Kasumi-1 (cell line): ENCODE measurements around the gene KRT3.
"Not testable (repeated sequence)": the region's sequence is repeated elsewhere in the genome, so short reads cannot be mapped to it uniquely, and the experiment has no call there.

Source experiments
- DNase-seq, 2 experiments: peaks; one replicate each; lab custom pipeline; 2025; lab: John Stamatoyannopoulos, UW

KRT3 gene

GRCh38 chr12:52781399-52782082, 14.4 kb downstream of the KRT3 start:
- DNase-seq: no peak

GRCh38 chr12:52779914-52780313, 16.0 kb downstream of the KRT3 start:
- DNase-seq: no peak

- no peak for DNase-seq
These were observed 17.1 kb downstream of the KRT3 start for GRCh38 chr12:52778833-52779232.

- DNase-seq: no peak
These were observed 18.4 kb downstream of the KRT3 start for GRCh38 chr12:52777566-52777965.

GRCh38 chr12:52776913-52777395, 19.0 kb downstream of the KRT3 start, which contains the start of gene KRT76:
Gene KRT76 (minus strand): TSS chr12:52777345. CDS start chr12:52777291, 54 bp downstream.
- no peak for DNase-seq

GRCh38 chr12:52776435-52776834, 19.5 kb downstream of the KRT3 start:
- no peak for DNase-seq

GRCh38 chr12:52774629-52775250, 21.2 kb downstream of the KRT3 start:
- no peak for DNase-seq

GRCh38 chr12:52772772-52773171, 23.1 kb downstream of the KRT3 start:
- DNase-seq: no peak

GRCh38 chr12:52772188-52772587, 23.7 kb downstream of the KRT3 start:
- DNase-seq: no peak

GRCh38 chr12:52771505-52771904, 24.4 kb downstream of the KRT3 start:
- no peak for DNase-seq

- no peak for DNase-seq
These were observed 24.8 kb downstream of the KRT3 start for GRCh38 chr12:52771088-52771487.

- no peak for DNase-seq
These were observed 26.0 kb downstream of the KRT3 start for GRCh38 chr12:52769946-52770345.

GRCh38 chr12:52769354-52769753, 26.6 kb downstream of the KRT3 start:
- DNase-seq: no peak

- DNase-seq: no peak
These were observed 27.3 kb downstream of the KRT3 start for GRCh38 chr12:52768479-52769200.

- no peak for DNase-seq
These were observed 28.5 kb downstream of the KRT3 start for GRCh38 chr12:52767427-52767826.

- no peak for DNase-seq
These were observed 28.9 kb downstream of the KRT3 start for GRCh38 chr12:52767020-52767379.

- DNase-seq: no peak
These were observed 29.4 kb downstream of the KRT3 start for GRCh38 chr12:52766351-52767019.

GRCh38 chr12:52765702-52766101, 30.2 kb downstream of the KRT3 start:
- DNase-seq: no peak

GRCh38 chr12:52763991-52764390, 31.9 kb downstream of the KRT3 start:
- DNase-seq: no peak

- no peak for DNase-seq
These were observed 32.8 kb downstream of the KRT3 start for GRCh38 chr12:52763036-52763659.

- no peak for DNase-seq
These were observed 34.1 kb downstream of the KRT3 start for GRCh38 chr12:52761802-52762201.

- DNase-seq: not testable (repeated sequence)
These were observed 34.7 kb downstream of the KRT3 start for GRCh38 chr12:52761218-52761617.
